HCT116 (cell line): ENCODE measurements around the gene ZNF546.

Experiments
- CEBPB ChIP-seq: IDR thresholded peaks from 2 replicates; pipeline ENCODE4 v1.6.1; 2012; ENCODE audit warnings: low read depth
- CTCF ChIP-seq, 3 experiments: fragments of 200-600 bp in 1 of 3; sonication (generic) in 1 of 3; IDR thresholded peaks in 2 of 3; conservative IDR thresholded peaks in 1 of 3; 2 replicates each; pipeline ENCODE4 v1.5.1; 2012 to 2017; ENCODE audit warnings: low read depth in 2 of 3, low read length in 2 of 3, antibody characterized with exemption in 1 of 3, borderline replicate concordance in 1 of 3, control low read depth in 1 of 3, mild to moderate bottlenecking in 1 of 3, mixed read lengths in 1 of 3, mixed run types in 1 of 3, moderate library complexity in 1 of 3; ENCODE audit not compliant: insufficient read depth in 1 of 3
- EGR1 ChIP-seq: IDR thresholded peaks from 2 replicates; pipeline ENCODE4 v1.6.1; 2012; ENCODE audit warnings: low read depth
- EZH2 ChIP-seq: fragments of 200-600 bp; sonication (generic); IDR thresholded peaks from 2 replicates; pipeline ENCODE4 v1.6.1; 2017; ENCODE audit warnings: antibody characterized with exemption, mixed run types
- EZH2phosphoT487 ChIP-seq: fragments of 200-600 bp; IDR thresholded peaks from 2 replicates; pipeline ENCODE4 v1.6.1; 2018; ENCODE audit warnings: antibody characterized with exemption, borderline replicate concordance
- FOSL1 ChIP-seq: IDR thresholded peaks from 2 replicates; pipeline ENCODE4 v1.6.1; 2012; ENCODE audit warnings: low read depth
- MAX ChIP-seq: IDR thresholded peaks from 2 replicates; pipeline ENCODE4 v1.6.1; 2012
- POLR2A ChIP-seq: IDR thresholded peaks from 2 replicates; pipeline ENCODE4 v1.7.0; 2011; ENCODE audit warnings: borderline replicate concordance; ENCODE audit not compliant: insufficient read depth, insufficient read length; ENCODE audit errors: extremely low read depth
- POLR2AphosphoS5 ChIP-seq: IDR thresholded peaks from 2 replicates; pipeline ENCODE4 v1.6.1; 2011; ENCODE audit warnings: mild to moderate bottlenecking, low read depth, low read length, moderate library complexity
- REST ChIP-seq: IDR thresholded peaks from 2 replicates; pipeline ENCODE4 v1.6.1; 2012; ENCODE audit warnings: low read depth
- SIN3A ChIP-seq: IDR thresholded peaks from 2 replicates; pipeline ENCODE4 v1.6.1; 2012; ENCODE audit warnings: low read depth
- SP1 ChIP-seq: IDR thresholded peaks from 2 replicates; pipeline ENCODE4 v1.6.1; 2012; ENCODE audit warnings: low read depth
- ZBTB33 ChIP-seq: IDR thresholded peaks from 2 replicates; pipeline ENCODE4 v1.6.1; 2011; ENCODE audit warnings: mild to moderate bottlenecking, low read length, moderate library complexity; ENCODE audit not compliant: insufficient replicate concordance; ENCODE audit errors: extremely low read depth

GRCh38 chr19:39995794-39996193 is 1.1 kb upstream of the ZNF546 start:
- no peak for TF ChIP-seq CTCF (IDR thresholded peaks at IDR 0.05 in 2 of 3, conservative IDR thresholded peaks at IDR 0.05 in 1 of 3; ENCODE audit: borderline replicate concordance in 1 of 3, insufficient read depth in 1 of 3, low read depth in 2 of 3, low read length in 2 of 3)
- TF ChIP-seq POLR2A = no peak
- no peak for TF ChIP-seq EZH2
- TF ChIP-seq REST = no peak
- TF ChIP-seq POLR2AphosphoS5 = no peak
- no peak for TF ChIP-seq EZH2phosphoT487
- TF ChIP-seq CEBPB = no peak
- no peak for TF ChIP-seq SP1
- no peak for TF ChIP-seq SIN3A
- no peak for TF ChIP-seq MAX
- no peak for TF ChIP-seq FOSL1
- TF ChIP-seq ZBTB33 = no peak
- no peak for TF ChIP-seq EGR1
